ENCODE results near the gene AFMID.
"Not testable (repeated sequence)": the region's sequence is repeated elsewhere in the genome, so short reads cannot be mapped to it uniquely, and the experiment has no call there.

The AFMID gene

DNA sequence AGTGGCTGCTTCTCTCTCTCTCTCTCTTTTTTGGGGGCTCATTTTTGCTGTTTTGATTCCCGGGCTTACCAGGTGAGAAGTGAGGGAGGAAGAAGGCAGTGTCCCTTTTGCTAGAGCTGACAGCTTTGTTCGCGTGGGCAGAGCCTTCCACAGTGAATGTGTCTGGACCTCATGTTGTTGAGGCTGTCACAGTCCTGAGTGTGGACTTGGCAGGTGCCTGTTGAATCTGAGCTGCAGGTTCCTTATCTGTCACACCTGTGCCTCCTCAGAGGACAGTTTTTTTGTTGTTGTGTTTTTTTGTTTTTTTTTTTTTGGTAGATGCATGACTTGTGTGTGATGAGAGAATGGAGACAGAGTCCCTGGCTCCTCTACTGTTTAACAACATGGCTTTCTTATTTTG lies 36.6 kb downstream of the AFMID start:
- DNase-seq (ENCODE audit: low read depth in 2 of 2), result no peak

GRCh38 chr17:78224231-78225087 lies 37.3 kb downstream of the AFMID start:
- DNase-seq (ENCODE audit: low read depth in 2 of 2), result no peak

- DNase-seq (ENCODE audit: low read depth in 2 of 2), result no peak
These were observed 38.1 kb downstream of the AFMID start for GRCh38 chr17:78225088-78225865.

- DNase-seq (ENCODE audit: low read depth in 2 of 2), result no peak
These were observed 39.0 kb downstream of the AFMID start for GRCh38 chr17:78226055-78226758.

GRCh38 chr17:78226759-78227454 lies 39.7 kb downstream of the AFMID start:
- no peak for DNase-seq (ENCODE audit: low read depth in 2 of 2)

GRCh38 chr17:78227455-78227916 lies 40.3 kb downstream of the AFMID start:
- no peak for DNase-seq (ENCODE audit: low read depth in 2 of 2)

- no peak for DNase-seq (ENCODE audit: low read depth in 2 of 2)
These were observed 41.0 kb downstream of the AFMID start for GRCh38 chr17:78228176-78228575.

GRCh38 chr17:78230252-78230962 lies 43.2 kb downstream of the AFMID start:
- DNase-seq (ENCODE audit: low read depth in 2 of 2), result no peak

DNA sequence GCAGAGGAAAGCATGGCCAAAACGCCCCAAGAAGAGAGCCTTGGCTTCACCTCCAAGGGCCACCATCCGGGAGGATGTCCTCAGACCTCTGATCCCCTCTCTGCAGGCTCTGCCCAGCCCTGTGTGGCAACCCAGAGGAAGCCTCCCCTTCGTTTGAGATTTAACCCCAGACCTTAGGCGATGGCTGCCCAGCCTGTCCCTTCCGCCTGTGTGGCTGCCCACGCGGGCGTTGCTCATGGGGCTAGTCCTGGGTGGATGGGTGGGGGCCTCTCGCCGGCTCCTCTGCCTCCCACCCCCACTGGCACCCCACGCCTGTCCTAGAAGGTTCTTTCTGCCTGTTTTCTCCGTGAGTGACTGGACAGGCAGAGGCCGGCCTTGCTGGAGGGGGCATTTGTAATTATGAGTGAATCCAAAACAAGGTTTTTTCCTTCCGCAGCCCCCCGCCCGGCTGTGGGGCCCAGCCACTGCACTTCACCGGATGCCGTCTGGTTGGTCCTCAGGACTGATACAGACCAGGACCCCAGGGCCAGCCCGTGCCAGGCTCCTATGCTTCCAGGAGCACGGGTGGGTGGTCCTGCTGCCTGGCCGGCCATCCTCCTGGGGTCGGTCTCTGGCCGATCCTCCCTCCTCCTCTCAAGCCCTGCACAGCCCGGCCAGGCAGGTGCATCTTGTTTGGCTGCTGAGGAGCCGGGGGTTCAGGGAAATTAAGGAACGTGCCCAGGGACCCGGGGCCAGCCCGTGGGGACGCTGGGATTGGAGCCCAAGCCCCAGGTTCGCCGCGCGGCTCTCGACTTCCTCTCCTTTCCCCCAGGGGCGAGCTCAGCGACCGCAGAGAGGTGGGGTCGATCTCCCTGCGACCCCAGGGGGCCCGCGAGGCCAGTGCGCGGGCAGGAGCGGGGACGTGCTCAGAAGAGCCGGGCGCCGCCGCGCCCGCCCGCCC lies 44.1 kb downstream of the AFMID start, which contains the start of gene TMEM235:
Gene TMEM235, plus strand, starts transcription at position 636 of the 940 bp plus-strand sequence. CDS start 393 bp downstream, outside the sequence.
- DNase-seq (ENCODE audit: low read depth in 2 of 2), result no peak

DNA sequence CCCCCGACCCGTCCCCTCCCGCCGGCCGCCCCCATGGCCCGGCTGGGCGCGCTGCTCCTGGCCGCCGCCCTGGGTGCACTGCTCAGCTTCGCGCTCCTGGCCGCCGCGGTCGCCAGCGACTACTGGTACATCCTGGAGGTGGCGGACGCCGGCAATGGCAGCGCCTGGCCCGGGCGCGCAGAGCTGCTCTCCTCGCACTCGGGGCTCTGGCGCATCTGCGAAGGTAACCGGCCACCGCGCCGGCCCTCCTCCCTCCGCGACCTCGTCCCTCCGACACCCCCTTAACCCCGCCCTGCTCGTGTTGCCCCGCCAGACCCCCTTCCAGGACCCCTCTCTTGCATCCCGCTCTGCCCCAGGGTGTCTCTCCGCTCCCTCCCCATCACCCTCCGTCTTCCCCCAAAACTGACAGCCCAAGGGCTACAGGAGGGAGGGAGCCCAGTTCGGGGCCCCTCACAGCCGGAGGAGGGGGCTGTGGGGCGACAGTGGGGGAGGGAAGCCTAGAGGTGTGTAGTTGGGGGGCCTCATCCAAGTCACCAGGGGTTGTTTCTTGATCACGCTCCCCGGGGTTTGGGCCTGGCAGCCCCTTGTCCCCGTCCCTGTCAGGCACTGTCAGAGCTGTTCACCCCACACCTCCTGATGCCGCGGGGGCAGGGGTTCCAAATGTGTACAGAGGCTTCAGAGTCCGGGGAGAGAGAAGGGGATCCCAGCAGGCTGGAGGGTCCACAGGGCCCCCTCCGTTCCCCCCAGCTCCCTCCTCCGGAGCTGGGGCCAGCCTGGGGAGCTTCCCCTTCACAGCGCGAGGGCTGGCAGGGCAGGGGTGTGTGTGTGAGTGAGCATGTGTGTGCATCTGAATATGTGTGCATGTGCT lies 45.1 kb downstream of the AFMID start:
- DNase-seq (ENCODE audit: low read depth in 2 of 2), result no peak

GRCh38 chr17:78232859-78233173 lies 45.7 kb downstream of the AFMID start:
- no peak for DNase-seq (ENCODE audit: low read depth in 2 of 2)

DNA sequence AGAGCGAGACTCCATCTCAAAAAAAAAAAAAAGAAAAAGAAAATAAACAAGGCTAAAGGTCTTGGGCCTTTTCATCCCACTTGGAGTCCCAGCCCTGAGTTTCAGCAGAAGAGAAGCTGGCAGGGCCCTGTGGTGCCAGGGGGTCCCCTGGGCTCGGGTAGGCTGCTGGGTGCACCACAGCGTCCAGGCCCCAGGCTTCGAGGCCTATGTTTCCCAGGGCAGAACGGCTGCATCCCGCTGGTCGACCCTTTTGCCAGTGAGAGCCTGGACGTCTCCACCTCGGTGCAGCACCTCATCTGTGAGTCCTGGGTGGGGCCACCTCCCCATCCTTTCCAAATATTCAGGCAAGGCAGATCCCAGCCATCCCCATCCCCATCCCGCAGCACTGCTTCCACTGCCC lies 46.5 kb downstream of the AFMID start:
- no peak for DNase-seq (ENCODE audit: low read depth in 2 of 2)

DNA sequence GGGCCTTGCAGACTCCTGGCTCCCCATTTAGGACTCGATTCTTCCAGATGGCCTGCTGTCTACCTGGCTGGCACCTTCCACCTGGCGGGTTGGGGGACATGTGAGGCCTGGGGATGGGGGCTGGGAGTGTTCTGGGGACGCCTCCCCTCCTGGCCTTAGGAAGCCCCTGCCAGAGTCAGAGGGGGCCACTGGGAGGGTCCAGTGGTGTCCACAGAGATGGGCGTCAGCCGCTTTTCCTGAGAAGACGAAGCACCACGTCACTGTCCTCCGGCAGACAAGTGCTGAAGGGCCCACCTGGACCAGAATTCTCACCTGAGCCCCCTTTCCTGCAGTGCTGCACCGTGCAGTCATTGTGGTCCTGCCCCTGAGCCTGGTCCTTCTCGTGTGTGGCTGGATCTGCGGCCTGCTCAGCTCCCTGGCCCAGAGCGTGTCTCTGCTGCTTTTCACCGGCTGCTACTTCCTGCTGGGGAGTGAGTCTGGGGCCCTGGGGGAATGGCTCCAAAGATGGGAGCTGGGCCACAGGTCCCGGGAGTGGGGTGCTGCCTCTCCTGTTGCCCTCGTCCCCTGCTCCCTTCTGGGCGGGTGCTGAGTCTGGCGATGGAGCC lies 47.2 kb downstream of the AFMID start:
- no peak for DNase-seq (ENCODE audit: low read depth in 2 of 2)

GRCh38 chr17:78235022-78235421 lies 47.9 kb downstream of the AFMID start:
- DNase-seq (ENCODE audit: low read depth in 2 of 2), result not testable (repeated sequence)

GRCh38 chr17:78235885-78236284 lies 48.7 kb downstream of the AFMID start:
- no peak for DNase-seq (ENCODE audit: low read depth in 2 of 2)

GRCh38 chr17:78236362-78237127 lies 49.4 kb downstream of the AFMID start:
- DNase-seq (ENCODE audit: low read depth in 2 of 2), result no peak

- no peak for DNase-seq (ENCODE audit: low read depth in 2 of 2)
These were observed 50.3 kb downstream of the AFMID start for GRCh38 chr17:78237401-78238012.
